ENCODE results near the gene MYO1F.

DNA sequence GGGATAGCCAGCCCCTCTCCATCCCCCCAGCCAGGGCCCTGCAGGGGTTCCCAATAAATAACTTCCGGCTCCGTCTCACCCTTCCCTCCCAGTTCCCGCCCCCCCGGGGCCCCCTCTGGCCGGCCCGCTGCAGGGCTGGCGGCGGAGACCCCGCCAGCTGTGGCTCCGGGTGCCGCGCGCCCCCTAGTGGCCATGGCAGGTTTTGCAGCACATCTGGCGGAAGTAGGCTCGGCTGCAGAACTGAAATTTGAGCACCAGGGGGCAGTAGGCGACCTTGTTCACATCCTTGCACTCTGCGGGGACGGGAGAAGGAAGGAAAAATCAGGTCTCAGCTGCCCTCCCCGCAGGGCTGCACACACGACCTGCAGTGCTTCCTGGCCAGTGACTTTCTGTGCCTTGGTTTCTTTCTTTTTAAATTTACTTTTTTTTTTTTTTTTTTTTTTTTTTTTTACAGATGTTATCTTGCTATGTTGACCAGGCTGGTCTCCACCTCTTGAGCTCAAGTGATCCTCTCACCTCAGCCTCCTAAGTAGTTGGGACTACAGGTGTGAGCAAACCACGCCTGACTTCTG lies 3.6 kb upstream of the MYO1F start:
- TF ChIP-seq POLR2AphosphoS5 (IDR thresholded peaks at IDR 0.05): no peak
- TF ChIP-seq CTCF (IDR thresholded peaks at IDR 0.05): peak; percentile 98 to 100 (median 99)
- TF ChIP-seq POLR2A (IDR thresholded peaks at IDR 0.05): no peak
- TF ChIP-seq EP300 (IDR thresholded peaks at IDR 0.05; ENCODE audit: low read depth): no peak

Measured in transverse colon (tissue), 4 donors.